Breast epithelium (tissue), 4 donors: ENCODE results near the gene LCP1. TPM values are rescaled to one million over a fixed set of nuclear protein-coding genes. Genes with fewer than 3 reads are reported as not detected.

Source experiments
- DNase-seq, 2 donors: peaks; one replicate each; pipeline ENCODE4 v3.0.0-alpha.2; 2019; ENCODE audit warnings: low spot score in 2 of 2
- H3K27ac ChIP-seq, 2 donors: fragments of 200-600 bp; sonication (generic) in 1 of 2; one replicate each; pipeline ENCODE4 v1.5.1; 2016 to 2019; ENCODE audit warnings: mild to moderate bottlenecking in 1 of 2
- H3K27me3 ChIP-seq, 2 donors: fragments of 200-600 bp; sonication (generic) in 1 of 2; one replicate each; pipeline versions ENCODE4 v1.5.1 to v1.6.0; 2017 to 2019; ENCODE audit warnings: control low read depth in 1 of 2, mild to moderate bottlenecking in 1 of 2
- H3K36me3 ChIP-seq: fragments of 200-600 bp; one replicate; pipeline ENCODE4 v1.5.1; 2019
- H3K4me1 ChIP-seq, 2 donors: fragments of 200-600 bp; sonication (generic); one replicate each; pipeline ENCODE4 v1.5.1; 2016 to 2019; ENCODE audit warnings: control low read depth in 1 of 2
- H3K4me3 ChIP-seq, 3 donors: fragments of 200-600 bp; sonication (generic); 1 replicate in 2 of 3; 2 replicates in 1 of 3; pipeline ENCODE4 v1.5.1; 2016 to 2019; ENCODE audit warnings: mild to moderate bottlenecking in 3 of 3, moderate library complexity in 2 of 3
- H3K9me3 ChIP-seq, 2 donors: fragments of 200-600 bp; sonication (generic) in 1 of 2; one replicate each; pipeline ENCODE4 v1.5.1; 2016 to 2019; ENCODE audit warnings: control low read depth in 1 of 2
- POLR2A ChIP-seq: fragments of 450-650 bp; IDR thresholded peaks from one replicate; pipeline ENCODE4 v1.6.1; 2016; ENCODE audit warnings: antibody characterized with exemption, mild to moderate bottlenecking, moderate library complexity
- POLR2AphosphoS5 ChIP-seq, 3 donors: sonication (generic); formaldehyde crosslinking; IDR thresholded peaks; one replicate each; pipeline ENCODE4 v1.6.1; 2017; ENCODE audit warnings: antibody characterized with exemption in 3 of 3
- intact Hi-C: fragments of 100-400 bp; cut with DNase I; formaldehyde crosslinking; loops from one replicate; pipeline ENCODE4 v1.15.1; 2023; ENCODE audit warnings: low total_unique reads
- total RNA-seq, 3 donors: library from RNA; depleted of rRNA; stranded (reverse); fragments of >200 nt; gene quantifications; one replicate each; pipeline ENCODE4 v1.1.0, GENCODE V29; 2016
- TF ChIP-seq, protein P1 (sequence below), 3 donors: fragments of 450-650 bp; IDR thresholded peaks; one replicate each; pipeline ENCODE4 v1.5.1; 2016 to 2017; ENCODE audit warnings: antibody characterized with exemption in 3 of 3, mild to moderate bottlenecking in 3 of 3, moderate library complexity in 3 of 3

LCP1 gene
- total RNA-seq, 3 donors from 2014 or later = 28.2 to 94.9 (median 61.3) TPM

DNA sequence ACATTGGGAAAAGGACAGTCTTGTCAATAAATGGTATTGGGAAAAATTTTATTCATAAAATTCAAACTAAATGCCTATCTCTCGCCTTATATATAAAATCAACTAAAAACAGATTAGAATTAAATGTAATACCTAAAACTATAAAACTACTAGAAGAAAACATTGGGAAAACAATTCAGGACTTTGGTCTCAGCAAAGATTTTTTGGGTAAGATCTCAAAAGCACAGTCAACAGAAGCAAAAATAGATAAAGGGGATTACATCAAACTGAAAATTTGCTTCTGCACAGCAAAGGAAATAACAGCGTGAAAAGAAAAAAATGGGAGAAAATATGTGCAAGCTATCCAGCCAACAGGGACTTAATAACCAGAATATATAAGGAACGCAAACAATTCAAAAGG is 105.2 kb downstream of the LCP1 start:
- Histone ChIP-seq H3K27me3 (no peaks in the 10 kb centered on the region), H3K4me3 (no peak overlapping the region), H3K27ac (no peak overlapping the region), H3K36me3 (no peaks in the 10 kb centered on the region), H3K9me3 (no peaks in the 10 kb centered on the region), H3K4me1 (no peaks in the 10 kb centered on the region)
- TF ChIP-seq, protein P1, sequence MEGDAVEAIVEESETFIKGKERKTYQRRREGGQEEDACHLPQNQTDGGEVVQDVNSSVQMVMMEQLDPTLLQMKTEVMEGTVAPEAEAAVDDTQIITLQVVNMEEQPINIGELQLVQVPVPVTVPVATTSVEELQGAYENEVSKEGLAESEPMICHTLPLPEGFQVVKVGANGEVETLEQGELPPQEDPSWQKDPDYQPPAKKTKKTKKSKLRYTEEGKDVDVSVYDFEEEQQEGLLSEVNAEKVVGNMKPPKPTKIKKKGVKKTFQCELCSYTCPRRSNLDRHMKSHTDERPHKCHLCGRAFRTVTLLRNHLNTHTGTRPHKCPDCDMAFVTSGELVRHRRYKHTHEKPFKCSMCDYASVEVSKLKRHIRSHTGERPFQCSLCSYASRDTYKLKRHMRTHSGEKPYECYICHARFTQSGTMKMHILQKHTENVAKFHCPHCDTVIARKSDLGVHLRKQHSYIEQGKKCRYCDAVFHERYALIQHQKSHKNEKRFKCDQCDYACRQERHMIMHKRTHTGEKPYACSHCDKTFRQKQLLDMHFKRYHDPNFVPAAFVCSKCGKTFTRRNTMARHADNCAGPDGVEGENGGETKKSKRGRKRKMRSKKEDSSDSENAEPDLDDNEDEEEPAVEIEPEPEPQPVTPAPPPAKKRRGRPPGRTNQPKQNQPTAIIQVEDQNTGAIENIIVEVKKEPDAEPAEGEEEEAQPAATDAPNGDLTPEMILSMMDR (IDR thresholded peaks at IDR 0.05) = no peak
- no peak for TF ChIP-seq POLR2AphosphoS5 (IDR thresholded peaks at IDR 0.05)
- no peak for TF ChIP-seq POLR2A
- intact Hi-C loops = no loop called here
- no peak for DNase-seq

Other genes with a start within 250 kb of the LCP1 start
- 10 to 100 TPM; 31.0 to 40.6 (median 38.9) TPM for gene ZC3H13, start 129.4 kb downstream of the LCP1 start, total RNA-seq
- gene CPB2, start 77.1 kb downstream of the LCP1 start, total RNA-seq = not detected
- under 1 TPM; 0.15 to 0.33 (median 0.16) TPM for gene LRRC63, start 29.8 kb upstream of the LCP1 start, total RNA-seq
- gene RUBCNL, start 205.1 kb upstream of the LCP1 start, total RNA-seq = 1 to 10 TPM; 2.1 to 8.2 (median 3.3) TPM